ENCODE results near the gene RGS6.

Gene RGS6

GRCh38 chr14:72389200-72389599 is 457.0 kb downstream of the RGS6 start:
- in situ Hi-C loops (cut with HindIII; ENCODE audit: low sequenced_read_pairs): no loop called here

DNA sequence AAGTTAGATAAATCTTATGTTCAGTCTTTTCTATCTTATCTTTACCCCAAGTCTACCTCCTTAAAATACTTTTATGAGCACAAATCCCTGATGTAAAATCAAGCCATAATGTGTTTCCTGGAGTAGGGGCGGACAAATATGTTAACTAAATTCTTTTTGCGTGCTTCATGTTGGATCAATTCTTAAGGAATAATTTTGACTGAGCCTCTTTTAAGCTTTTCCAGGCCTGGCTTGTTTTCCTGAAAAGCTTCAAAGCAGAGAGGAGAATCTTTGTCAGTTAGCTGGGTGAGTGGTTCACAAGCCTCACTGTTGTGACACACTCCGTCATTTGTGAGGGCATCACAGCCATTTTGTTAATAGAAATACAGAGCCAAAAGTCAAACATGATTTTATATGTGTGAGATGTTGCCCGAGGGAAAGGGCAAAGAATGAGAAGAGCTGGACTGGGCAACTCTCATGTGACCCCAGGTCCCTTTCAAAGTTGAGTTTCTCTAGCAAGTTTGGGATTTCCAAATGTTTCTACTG is 468.9 kb downstream of the RGS6 start:
- in situ Hi-C loops (cut with HindIII; ENCODE audit: low sequenced_read_pairs): loop anchor here (5.0 kb wide), 1 partner anchor 41 kb away; no protein-coding TSS in a partner anchor

DNA sequence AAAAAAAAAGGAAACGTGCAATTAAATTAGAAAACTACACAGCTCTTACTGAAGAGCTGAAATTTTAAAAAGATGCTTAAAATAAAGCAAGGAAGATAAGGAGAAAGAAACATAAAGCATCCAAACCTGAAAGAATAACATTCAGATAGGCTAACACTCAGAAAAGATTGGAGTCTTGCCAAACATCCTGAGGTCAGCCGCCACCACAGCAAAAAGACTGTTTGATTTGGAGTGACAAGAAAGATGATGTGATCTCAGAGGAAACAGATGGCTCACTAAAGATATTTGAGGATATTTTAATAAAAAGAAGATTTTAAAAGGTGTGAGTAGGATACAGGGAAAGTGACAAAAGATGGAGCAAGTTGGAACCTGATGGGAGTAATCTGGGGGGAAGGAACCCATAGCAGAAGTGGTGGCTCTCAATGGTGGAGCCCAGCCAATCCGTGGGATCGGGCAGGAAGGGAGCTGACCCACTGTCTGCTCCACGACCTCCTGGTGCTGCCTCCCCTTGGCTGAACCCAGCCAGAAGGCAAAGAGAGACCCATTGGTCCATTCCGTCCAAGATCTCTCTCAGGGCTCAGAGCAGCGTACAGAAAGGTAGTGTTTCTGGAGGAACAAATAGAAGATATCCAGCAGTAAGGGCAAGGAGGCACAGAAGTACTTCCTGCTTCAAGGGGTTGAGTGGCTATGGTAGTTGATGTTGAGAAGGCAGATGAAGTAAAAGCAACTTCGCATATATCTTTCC is 469.6 kb downstream of the RGS6 start:
- in situ Hi-C loops (cut with HindIII; ENCODE audit: low sequenced_read_pairs): loop anchor here (5.0 kb wide), 1 partner anchor 40 kb away; no protein-coding TSS in a partner anchor

DNA sequence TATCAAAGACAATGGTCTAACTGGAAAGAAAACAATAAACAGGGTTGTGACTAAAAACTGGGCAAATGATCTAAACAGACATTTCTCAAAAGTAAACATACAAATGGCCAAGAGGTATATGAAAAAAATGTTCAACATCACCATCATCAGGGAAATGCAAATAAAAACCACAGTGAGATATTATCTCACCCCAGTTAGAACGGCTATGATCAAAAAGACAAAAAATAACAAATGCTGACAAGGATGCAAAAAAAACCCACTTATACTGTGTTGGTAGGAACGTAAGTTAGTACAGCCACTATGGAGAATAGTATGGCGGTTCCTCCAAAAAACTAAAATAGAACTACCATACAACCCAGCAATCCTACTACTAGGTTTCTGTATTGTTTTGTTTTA is 470.1 kb downstream of the RGS6 start:
- in situ Hi-C loops (cut with HindIII; ENCODE audit: low sequenced_read_pairs): loop anchor here (5.0 kb wide), 1 partner anchor 40 kb away; no protein-coding TSS in a partner anchor

- in situ Hi-C loops (cut with HindIII; ENCODE audit: low sequenced_read_pairs): loop anchor here (5.0 kb wide), 1 partner anchor 38 kb away; no protein-coding TSS in a partner anchor
These were observed 472.0 kb downstream of the RGS6 start for GRCh38 chr14:72404106-72404774.

- in situ Hi-C loops (cut with HindIII; ENCODE audit: low sequenced_read_pairs): loop anchor here (5.0 kb wide), 1 partner anchor 37 kb away; no protein-coding TSS in a partner anchor
These were observed 472.8 kb downstream of the RGS6 start for GRCh38 chr14:72404998-72405397.

DNA sequence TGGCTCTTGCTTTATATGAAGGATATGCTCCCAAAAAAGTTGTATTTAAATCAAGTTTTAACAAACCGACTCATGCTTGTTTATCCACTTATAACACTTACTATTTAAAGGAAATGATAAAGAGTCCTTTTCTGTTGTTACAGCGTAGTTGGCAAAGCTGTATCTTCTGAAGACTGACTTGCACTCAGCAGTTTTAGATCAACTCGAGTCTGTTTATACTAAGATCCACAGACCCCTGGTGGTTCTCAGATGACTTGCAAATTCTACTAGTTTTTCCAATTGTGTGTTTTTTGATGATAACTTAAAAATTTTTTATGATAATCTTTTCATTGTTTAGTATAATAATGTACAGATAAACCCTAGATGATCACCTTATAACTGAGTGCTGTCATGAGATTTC is 475.8 kb downstream of the RGS6 start:
- in situ Hi-C loops (cut with HindIII; ENCODE audit: low sequenced_read_pairs): no loop called here

DNA sequence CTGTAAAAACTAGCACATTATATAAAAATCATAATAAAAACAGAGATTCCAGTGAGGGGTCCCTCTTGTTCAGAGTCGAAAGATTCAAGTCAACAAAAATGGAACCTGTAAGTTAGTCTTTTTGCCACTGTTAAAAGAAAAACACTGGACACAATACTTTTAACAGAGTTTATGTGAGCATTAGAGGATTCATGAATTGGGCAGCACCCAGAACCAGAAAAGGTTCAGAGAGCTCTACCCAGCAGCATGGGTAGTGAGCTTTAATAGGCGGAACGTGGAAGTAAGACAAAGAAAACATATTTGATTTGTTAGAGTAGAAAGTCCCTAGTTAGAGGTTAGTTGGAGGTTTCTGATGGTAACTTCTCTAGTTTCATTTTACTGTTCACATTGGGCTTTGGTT is 476.8 kb downstream of the RGS6 start:
- in situ Hi-C loops (cut with HindIII; ENCODE audit: low sequenced_read_pairs): no loop called here

DNA sequence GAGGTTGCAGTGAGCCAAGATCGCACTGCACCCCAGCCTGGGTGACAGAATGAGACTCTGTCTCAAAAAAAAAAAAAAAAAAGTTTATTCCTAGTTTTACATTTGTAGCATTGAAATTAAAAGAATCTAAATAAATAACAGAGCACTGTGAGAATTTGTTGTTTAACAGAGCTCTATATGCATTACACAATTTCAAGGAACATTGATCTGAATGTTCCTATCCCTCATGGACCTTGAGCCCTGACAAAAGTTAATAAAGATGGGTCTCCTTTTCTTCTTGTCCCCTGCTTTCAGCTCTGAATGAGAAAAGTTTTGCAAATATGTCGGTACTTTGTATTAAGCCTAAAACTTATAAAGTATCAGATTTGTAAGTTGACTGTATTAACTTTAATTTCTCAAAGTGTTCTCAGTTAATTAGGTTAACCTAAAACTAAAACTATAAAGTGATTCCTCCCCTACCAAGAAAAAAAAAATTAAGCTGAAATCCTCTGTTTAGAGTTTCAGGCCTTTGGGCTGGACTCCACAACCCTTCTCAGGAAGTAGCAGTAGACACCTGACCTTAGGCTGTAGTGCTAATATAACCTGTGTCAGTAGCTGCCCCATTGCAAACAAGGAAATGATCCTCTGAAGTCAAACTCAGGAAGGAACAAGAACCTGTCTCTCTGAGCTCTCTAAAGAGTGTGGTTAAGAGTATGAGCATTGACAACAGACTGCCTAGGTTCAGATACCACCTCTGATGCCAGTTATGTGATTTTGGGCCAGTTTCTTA is 484.0 kb downstream of the RGS6 start:
- in situ Hi-C loops (cut with HindIII; ENCODE audit: low sequenced_read_pairs): no loop called here

DNA sequence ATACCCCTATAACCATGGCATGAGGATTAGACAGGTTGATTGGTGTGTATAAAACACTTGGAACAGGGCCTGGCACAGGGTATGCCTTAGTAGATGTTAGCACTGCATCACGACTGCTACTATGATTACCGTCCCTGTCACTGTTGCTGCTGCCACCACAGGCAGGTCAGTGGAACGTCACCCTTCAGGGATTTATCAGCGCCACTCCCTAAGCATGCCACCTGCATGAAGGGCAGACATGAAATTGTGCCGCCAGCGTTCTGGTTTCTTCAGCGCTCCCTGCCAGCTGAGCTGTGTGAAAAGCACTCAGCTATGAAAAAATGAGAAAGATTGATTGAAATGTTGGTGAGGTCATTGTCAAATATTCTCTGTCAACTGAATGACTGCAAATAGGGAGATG is 484.7 kb downstream of the RGS6 start:
- in situ Hi-C loops (cut with HindIII; ENCODE audit: low sequenced_read_pairs): no loop called here

DNA sequence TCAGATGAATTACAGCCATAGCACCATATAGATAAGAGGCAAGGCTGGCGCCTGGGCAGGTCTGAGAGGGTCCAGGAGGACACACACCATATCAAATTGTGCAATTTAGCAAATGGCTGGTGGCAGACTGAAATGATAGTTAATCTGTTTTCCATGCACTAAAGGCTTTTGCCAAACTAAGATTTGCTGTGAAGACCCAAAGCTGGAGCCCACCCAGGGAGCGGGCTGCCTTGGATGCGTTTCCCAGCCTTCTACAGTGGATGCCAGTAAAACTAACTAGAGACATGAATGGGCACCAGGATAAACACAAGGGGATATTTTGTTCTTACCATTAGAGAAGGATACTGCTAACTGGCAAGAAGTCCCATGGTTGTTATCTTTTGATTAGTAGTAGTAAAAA is 486.6 kb downstream of the RGS6 start:
- in situ Hi-C loops (cut with HindIII; ENCODE audit: low sequenced_read_pairs): no loop called here

- in situ Hi-C loops (cut with HindIII; ENCODE audit: low sequenced_read_pairs): no loop called here
These were observed 487.1 kb downstream of the RGS6 start for GRCh38 chr14:72419226-72419775.

GRCh38 chr14:72420749-72421474 is 488.7 kb downstream of the RGS6 start:
- in situ Hi-C loops (cut with HindIII; ENCODE audit: low sequenced_read_pairs): no loop called here

DNA sequence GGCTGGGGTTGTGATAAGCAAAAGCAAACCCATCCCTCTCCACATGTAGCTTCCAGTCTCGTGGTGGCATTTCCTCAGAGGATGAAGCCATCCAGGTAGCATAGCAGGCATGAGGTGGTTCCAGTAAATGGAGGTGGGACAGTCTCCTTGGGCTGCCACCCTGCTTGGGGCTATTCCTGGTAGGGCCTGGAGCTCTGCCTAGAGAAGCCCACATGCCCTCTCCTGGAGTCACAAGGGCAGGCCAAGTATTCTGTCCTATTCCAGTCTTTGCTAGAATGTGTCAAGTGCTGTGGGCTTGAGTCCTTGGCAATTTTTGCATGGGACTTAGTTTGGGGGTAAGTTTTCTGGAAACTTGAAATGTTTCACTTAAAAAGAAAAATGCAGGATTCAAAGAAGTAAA is 491.7 kb downstream of the RGS6 start:
- in situ Hi-C loops (cut with HindIII; ENCODE audit: low sequenced_read_pairs): no loop called here

DNA sequence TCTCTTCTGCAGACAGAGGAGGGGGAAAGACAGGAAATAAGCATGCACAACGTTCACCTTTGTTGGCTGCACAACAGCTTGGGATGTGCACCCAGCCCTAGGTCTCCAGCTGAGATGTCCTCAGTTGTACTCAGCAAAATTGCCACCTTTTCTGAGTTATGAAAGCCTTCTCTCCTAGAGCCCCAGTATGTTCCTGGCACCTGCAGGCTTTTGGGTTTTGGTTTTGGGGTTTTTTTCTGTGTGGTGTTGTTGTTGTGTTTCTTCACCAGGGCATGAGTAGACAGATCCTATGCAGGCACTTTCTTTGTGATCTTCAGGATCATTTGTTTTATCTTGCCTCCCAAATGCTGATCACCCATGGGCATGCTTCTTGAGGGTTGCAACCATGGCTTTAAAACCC is 498.2 kb downstream of the RGS6 start:
- in situ Hi-C loops (cut with HindIII; ENCODE audit: low sequenced_read_pairs): no loop called here

DNA sequence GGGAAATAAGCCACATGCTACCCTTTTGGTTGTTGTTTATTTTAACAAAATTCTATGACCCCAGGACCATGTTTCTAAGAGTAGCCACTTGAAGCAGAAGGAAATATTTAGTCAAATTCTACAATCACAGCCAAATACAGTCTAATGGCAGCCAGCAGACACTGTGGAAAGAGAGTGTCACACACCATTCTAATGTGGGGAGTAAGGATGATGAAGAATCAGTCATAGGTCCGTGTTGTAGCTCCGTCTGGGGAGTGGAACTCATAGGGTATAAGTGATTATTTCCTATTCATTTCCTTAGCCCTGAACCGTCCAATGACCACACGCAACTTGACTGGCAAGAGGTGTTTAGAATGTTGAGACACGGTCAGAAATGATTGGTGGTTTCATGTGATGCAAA is 500.5 kb downstream of the RGS6 start:
- in situ Hi-C loops (cut with HindIII; ENCODE audit: low sequenced_read_pairs): no loop called here

GRCh38 chr14:72433511-72433910 is 501.3 kb downstream of the RGS6 start:
- in situ Hi-C loops (cut with HindIII; ENCODE audit: low sequenced_read_pairs): no loop called here

- in situ Hi-C loops (cut with HindIII; ENCODE audit: low sequenced_read_pairs): no loop called here
These were observed 502.6 kb downstream of the RGS6 start for GRCh38 chr14:72434856-72435255.

- in situ Hi-C loops (cut with HindIII; ENCODE audit: low sequenced_read_pairs): loop anchor here (5.0 kb wide), 1 partner anchor 37 kb away; no protein-coding TSS in a partner anchor
These were observed 507.5 kb downstream of the RGS6 start for GRCh38 chr14:72439707-72440106.

- in situ Hi-C loops (cut with HindIII; ENCODE audit: low sequenced_read_pairs): loop anchor here (5.0 kb wide), 1 partner anchor 41 kb away; no protein-coding TSS in a partner anchor
These were observed 511.0 kb downstream of the RGS6 start for GRCh38 chr14:72443256-72443655.

All from DLD1 (cell line).